ENCODE results near the gene KCNJ1. TPM values are rescaled to one million over a fixed set of nuclear protein-coding genes. Genes with fewer than 3 reads are reported as not detected.
A peak's percentile ranks its signal among the peaks of the same experiment; 100 is the strongest.

The KCNJ1 gene
- total RNA-seq, 1 experiment from 2014 or later: not detected

DNA sequence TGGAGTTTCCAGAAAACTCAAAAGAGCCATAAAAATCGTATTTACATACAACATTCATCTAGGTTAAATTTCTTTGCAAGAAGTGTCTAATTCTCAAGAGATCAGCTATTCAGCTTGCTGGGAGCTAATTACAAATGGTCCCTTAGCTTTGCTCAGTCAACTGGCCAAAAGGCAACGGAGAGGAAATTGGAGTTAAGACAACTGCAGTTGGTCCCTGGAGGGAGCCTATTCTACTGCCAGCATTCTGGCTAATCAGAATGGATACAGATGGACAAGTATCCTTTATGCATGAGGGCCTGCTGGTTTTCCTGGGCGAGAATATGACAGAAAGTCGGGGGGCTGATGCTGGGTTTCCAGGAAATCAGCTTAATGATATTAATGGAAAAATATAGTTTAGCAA lies 45.5 kb downstream of the KCNJ1 start:
- Histone ChIP-seq H3K4me2 (ENCODE audit: low read length) (no peak overlapping the region), H3K4me3 (ENCODE audit: low read length) (no peak overlapping the region), H3K36me3 (ENCODE audit: low read depth, low read length) (no peaks in the 10 kb centered on the region), H3K9me2 (replicated peaks; ENCODE audit: low read length) (0 out of 2 replicates have a peak, but pooled peaks cover 4% of the 10 kb centered on the region), H2AFZ (ENCODE audit: low read length) (no peak overlapping the region), H3K9ac (ENCODE audit: low read length) (no peak overlapping the region), H3K27ac (ENCODE audit: low read length) (no peak overlapping the region), H3F3A (ENCODE audit: low read length, unreplicated experiment) (no peaks in the 10 kb centered on the region), H3K79me2 (ENCODE audit: low read length) (no peaks in the 10 kb centered on the region), H3K4me1 (ENCODE audit: insufficient read depth, low read length) (no peaks in the 10 kb centered on the region), H4K20me1 (ENCODE audit: low read length) (no peaks in the 10 kb centered on the region), H3K27me3 (ENCODE audit: low read length) (no peaks in the 10 kb centered on the region), H3K9me3 (ENCODE audit: low read length) (no peaks in the 10 kb centered on the region)
- ATAC-seq: no peak
- POLR2A ChIA-PET (ENCODE audit: unreplicated experiment): no interaction called here
- BruUV-seq (replicated peaks): no TSS peak
- CTCF ChIA-PET: no interaction called here
- no peak for DNase-seq
- intact Hi-C loops (cut with micrococcal nuclease): no loop called here
- TF ChIP-seq EZH2phosphoT487 (IDR thresholded peaks at IDR 0.05; ENCODE audit: borderline replicate concordance, low read length) (no peak), EZH2 (IDR thresholded peaks at IDR 0.05; ENCODE audit: low read length, unreplicated experiment) (no peak), CTCF (conservative IDR thresholded peaks at IDR 0.05; ENCODE audit: low read depth, low read length) (no peak)

- Histone ChIP-seq H3K4me1 (ENCODE audit: insufficient read depth, low read length) (no peaks in the 10 kb centered on the region), H3K4me3 (ENCODE audit: low read length) (no peak overlapping the region), H3K27me3 (ENCODE audit: low read length) (no peaks in the 10 kb centered on the region), H3K9me2 (replicated peaks; ENCODE audit: low read length) (0 out of 2 replicates have a peak, but pooled peaks cover 4% of the 10 kb centered on the region), H3K9ac (ENCODE audit: low read length) (no peak overlapping the region), H2AFZ (ENCODE audit: low read length) (no peak overlapping the region), H3K79me2 (ENCODE audit: low read length) (no peaks in the 10 kb centered on the region), H3F3A (ENCODE audit: low read length, unreplicated experiment) (no peaks in the 10 kb centered on the region), H3K36me3 (ENCODE audit: low read depth, low read length) (no peaks in the 10 kb centered on the region), H3K9me3 (ENCODE audit: low read length) (no peaks in the 10 kb centered on the region), H4K20me1 (ENCODE audit: low read length) (no peaks in the 10 kb centered on the region), H3K4me2 (ENCODE audit: low read length) (no peak overlapping the region), H3K27ac (ENCODE audit: low read length) (no peak overlapping the region)
- ATAC-seq (no peak), DNase-seq (no peak)
- ChIA-PET POLR2A (ENCODE audit: unreplicated experiment) (no interaction called here), CTCF (no interaction called here)
- no peak for TF ChIP-seq CTCF (conservative IDR thresholded peaks at IDR 0.05; ENCODE audit: low read depth, low read length)
- TF ChIP-seq EZH2phosphoT487 (IDR thresholded peaks at IDR 0.05; ENCODE audit: borderline replicate concordance, low read length): no peak
- TF ChIP-seq EZH2 (IDR thresholded peaks at IDR 0.05; ENCODE audit: low read length, unreplicated experiment): no peak
- no TSS peak for BruUV-seq (replicated peaks)
- intact Hi-C loops (cut with micrococcal nuclease): no loop called here
These were observed 47.9 kb downstream of the KCNJ1 start for GRCh38 chr11:128819198-128819597.

DNA sequence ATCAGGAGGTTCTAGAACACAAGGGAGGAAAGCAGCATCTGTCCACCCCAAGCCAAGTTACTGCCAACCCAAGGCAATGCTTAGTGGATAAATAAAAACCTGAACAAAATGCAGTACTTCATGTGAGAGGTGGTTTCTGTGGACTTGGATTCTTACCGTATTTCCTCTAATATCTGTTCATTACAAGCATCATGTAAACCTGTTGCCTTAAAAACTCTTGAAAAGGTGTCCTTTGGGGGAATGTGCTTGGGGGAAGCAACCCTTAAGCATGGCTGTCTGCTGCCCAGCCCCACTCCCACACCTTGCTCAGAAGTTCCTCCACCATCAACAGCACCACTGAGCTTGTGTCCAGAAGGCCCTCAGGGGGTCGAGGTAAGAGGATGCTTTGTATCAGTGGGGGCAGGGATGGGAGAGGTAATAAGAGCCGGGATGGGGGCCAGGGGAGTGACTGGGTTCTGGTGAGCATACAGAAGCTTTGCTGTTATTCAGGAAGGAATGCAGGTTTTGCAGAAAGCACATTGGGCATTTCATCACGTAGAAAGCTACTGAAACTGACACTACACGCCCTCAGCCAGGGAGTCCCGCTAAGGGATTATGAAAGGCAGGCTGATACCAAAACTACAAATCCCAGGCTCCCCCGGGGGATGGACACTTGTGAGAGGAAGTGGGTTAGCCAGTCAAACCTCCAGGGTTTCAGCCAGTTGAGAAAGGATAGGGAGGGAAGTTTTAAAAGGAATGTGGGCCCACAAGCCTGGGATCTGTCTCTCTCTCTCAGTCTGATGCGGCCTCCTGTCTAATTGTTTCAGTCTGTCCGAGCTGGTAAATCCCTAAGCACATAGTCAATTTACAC lies 52.0 kb downstream of the KCNJ1 start:
- Histone ChIP-seq H3K9me3 (ENCODE audit: low read length) (no peaks in the 10 kb centered on the region), H3K9me2 (replicated peaks; ENCODE audit: low read length) (0 out of 2 replicates have a peak, but pooled peaks cover 4% of the 10 kb centered on the region), H3K36me3 (ENCODE audit: low read depth, low read length) (no peaks in the 10 kb centered on the region), H3K4me3 (ENCODE audit: low read length) (no peak overlapping the region), H3K27ac (ENCODE audit: low read length) (no peak overlapping the region), H3K4me2 (ENCODE audit: low read length) (no peak overlapping the region), H3K4me1 (ENCODE audit: insufficient read depth, low read length) (no peaks in the 10 kb centered on the region), H2AFZ (ENCODE audit: low read length) (no peak overlapping the region), H3K9ac (ENCODE audit: low read length) (no peak overlapping the region), H3F3A (ENCODE audit: low read length, unreplicated experiment) (no peaks in the 10 kb centered on the region), H3K27me3 (ENCODE audit: low read length) (no peaks in the 10 kb centered on the region), H3K79me2 (ENCODE audit: low read length) (no peaks in the 10 kb centered on the region), H4K20me1 (ENCODE audit: low read length) (no peaks in the 10 kb centered on the region)
- BruUV-seq (replicated peaks): no TSS peak
- ChIA-PET POLR2A (ENCODE audit: unreplicated experiment) (no interaction called here), CTCF (no interaction called here)
- TF ChIP-seq CTCF (conservative IDR thresholded peaks at IDR 0.05; ENCODE audit: low read depth, low read length) (no peak), EZH2phosphoT487 (IDR thresholded peaks at IDR 0.05; ENCODE audit: borderline replicate concordance, low read length) (no peak), EZH2 (IDR thresholded peaks at IDR 0.05; ENCODE audit: low read length, unreplicated experiment) (no peak)
- ATAC-seq: no peak
- peak; percentile 46 for DNase-seq
- intact Hi-C loops (cut with micrococcal nuclease): no loop called here
